ENCODE measurements around the gene FUZ.

- TF ChIP-seq YY1 (IDR thresholded peaks at IDR 0.05; ENCODE audit: insufficient read depth, insufficient read length): no peak
- no peak for TF ChIP-seq SUZ12 (IDR thresholded peaks at IDR 0.05; ENCODE audit: extremely low read depth, insufficient read depth, insufficient read length)
Observed at GRCh38 chr19:49857838-49858087, 44.7 kb upstream of the FUZ start.
